HG03064 (cell line): ENCODE data around the gene ZBTB46.

Experiments
- ATAC-seq: cut with Tn5 transposase; IDR thresholded peaks from one replicate; pipeline ENCODE4 v1.9.1; 2021; ENCODE audit warnings: low read depth; ENCODE audit not compliant: unreplicated experiment

Gene ZBTB46

GRCh38 chr20:63709149-63709527 lies 121.9 kb downstream of the ZBTB46 start:
- ATAC-seq: no peak

DNA sequence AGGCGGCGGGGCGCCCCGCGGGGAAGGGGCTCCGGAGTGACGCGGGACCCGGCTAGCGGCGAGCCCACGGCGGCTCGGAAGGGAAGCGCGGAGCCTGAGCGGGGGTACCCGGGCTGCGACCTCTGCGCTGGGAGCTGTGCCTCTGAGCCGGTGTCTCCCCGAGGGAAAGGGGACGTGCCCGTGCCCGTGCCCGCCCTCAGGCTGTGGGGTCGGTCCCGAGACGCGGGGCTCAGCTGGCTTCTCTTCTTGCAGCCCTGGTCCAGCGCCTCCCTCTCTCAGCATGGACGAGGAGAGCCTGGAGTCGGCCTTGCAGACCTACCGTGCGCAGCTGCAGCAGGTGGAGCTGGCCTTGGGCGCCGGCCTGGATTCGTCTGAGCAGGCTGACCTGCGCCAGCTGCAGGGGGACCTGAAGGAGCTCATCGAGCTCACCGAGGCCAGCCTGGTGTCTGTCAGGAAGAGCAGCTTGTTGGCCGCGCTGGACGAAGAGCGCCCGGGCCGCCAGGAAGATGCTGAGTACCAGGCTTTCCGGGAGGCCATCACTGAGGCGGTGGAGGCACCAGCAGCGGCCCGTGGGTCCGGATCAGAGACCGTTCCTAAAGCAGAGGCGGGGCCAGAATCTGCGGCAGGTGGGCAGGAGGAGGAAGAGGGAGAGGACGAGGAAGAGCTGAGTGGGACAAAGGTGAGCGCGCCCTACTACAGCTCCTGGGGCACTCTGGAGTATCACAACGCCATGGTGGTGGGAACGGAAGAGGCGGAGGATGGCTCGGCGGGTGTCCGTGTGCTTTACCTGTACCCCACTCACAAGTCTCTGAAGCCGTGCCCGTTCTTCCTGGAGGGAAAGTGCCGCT lies 122.5 kb downstream of the ZBTB46 start:
- peak; percentile 7 for ATAC-seq

GRCh38 chr20:63707558-63708300 lies 123.3 kb downstream of the ZBTB46 start, which contains the start of the genes ARFRP1 and ZGPAT:
Gene ARFRP1 (minus strand): TSS chr20:63707976. CDS start chr20:63707091, 885 bp downstream.
Gene ZGPAT (plus strand): TSS chr20:63708039. CDS start chr20:63708581, 542 bp downstream.
- ATAC-seq: peak; percentile 62

GRCh38 chr20:63706852-63707557 lies 124.1 kb downstream of the ZBTB46 start:
- peak; percentile 12 for ATAC-seq

GRCh38 chr20:63706027-63706695 lies 124.9 kb downstream of the ZBTB46 start:
- no peak for ATAC-seq

DNA sequence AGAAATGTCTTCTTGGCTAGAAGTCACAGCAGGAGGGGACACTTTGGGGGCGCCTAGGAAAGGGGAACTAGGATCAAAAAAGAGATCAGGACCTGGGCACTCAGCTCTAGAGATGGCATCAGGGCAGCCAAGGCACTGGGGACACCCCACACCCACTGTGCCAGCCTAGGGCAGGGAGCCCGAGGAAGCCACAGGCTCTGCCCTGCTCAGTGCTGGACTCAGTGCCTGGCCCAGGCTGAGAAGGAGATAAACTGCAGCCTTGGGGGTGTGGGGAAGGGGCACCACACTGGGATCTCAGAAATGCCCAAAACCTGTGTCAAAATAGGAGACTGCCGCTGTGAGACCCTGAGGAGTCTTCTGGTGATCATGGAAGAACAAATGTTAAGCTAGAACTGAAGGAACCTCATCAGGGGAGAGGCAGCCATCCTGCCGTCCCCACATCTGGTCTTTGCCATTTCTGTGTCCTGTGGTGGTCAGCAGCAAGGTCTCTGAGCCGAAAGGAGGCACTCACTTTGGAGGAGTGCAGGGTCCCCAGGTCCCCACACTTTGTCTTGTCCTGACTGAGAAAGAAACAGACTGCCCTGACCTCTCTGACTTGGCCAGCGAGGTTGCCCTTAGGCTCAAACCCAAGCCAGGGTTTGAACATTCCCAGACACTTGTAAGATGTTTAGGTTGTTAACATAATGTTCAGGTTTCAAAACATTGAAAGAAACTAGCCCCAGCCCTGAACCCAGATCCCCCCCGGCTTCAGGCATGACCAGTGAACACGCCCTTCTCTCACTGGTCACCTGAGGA lies 125.6 kb downstream of the ZBTB46 start:
- no peak for ATAC-seq

DNA sequence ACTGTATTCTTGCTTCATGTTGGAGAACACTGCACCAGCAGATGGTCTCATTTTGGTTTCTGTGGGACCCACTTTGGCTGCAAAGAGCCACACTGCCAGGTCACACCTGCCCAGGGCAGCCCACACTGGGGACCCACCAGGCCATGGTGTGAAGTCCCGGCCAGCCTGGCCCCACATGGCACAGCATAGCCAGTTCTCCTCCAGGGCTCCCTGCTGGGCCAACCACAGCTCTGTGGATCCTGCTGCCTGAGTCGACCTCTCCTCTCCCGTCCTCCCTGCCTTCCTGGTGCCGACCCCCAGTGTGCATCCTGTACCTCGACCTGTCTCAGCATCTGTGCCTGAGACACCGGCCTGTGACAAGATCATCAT lies 126.3 kb downstream of the ZBTB46 start:
- ATAC-seq: no peak

DNA sequence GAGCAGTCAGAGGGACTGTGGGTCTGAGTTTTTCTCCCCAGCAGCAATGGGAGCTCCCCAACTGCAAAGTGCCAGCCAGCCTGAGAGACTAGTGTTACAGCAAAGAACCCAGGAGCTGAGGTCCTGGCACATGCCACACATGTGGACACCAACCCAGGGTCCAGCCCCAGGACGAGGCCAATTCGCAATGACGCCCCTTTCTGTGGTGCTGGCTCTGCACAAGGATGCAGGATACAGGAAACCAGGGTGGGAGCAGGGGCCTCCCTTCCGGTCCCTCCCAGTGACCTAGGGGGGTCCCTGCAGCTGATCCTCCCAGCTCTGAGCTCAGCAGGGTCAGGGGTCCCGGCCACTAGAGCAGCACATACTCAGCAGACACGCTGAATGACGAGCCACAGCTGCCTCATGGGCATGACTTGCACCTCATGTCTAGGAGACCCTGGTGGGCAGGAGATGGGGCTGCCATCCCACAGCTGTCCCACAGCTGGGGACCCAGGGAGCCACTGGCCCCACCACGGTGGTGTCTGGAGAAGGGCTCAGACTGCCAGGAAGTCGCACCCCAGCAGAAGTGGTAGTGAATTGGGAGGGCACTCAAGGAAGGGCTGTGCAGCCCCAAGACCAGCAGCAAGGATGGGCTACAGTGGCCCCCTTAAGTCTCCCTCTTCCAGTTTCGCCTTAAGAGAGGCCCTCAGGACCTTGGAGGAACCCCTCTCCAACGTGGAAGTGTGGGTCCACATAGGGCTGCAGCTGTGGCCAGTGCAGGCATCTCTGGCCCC lies 126.9 kb downstream of the ZBTB46 start:
- no peak for ATAC-seq

GRCh38 chr20:63703471-63703975 lies 127.5 kb downstream of the ZBTB46 start:
- ATAC-seq: no peak

DNA sequence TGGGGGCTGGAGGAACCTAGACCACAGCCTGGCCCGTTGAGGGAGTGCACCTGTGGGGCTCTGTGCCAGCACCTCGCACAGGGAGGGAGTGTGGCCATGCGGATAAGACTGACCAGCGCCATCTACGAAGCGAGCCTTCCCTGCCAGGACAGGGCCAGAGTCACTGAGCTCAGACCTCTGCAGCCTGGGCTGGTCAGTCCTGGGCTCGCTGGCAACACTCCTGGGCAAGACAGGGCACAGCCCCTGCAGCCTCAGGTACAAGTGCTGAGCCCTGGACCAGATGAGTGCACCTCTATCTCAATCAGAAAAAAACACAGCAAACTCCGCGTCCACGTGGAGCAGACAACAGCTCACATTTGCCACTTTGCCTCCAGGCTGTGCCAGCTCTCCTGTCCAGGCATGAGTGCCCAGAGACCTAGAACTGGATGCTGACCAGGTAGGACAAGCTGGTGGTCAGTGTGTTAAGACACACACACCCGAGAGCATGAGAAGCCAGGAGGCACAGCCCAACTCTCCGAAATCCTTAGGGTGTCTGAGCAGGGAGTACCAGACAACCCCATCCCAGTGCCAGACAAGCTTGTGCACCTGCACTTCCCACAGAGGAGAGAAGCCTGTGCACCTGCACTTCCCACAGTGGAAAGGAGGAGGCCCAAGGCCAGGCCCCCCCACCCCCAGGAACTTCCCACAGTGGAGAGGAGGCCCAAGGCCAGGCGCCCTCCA lies 128.2 kb downstream of the ZBTB46 start:
- no peak for ATAC-seq

- no peak for ATAC-seq
These were observed 128.9 kb downstream of the ZBTB46 start for GRCh38 chr20:63702036-63702665.

- no peak for ATAC-seq
These were observed 129.6 kb downstream of the ZBTB46 start for GRCh38 chr20:63701329-63702035.

- no peak for ATAC-seq
These were observed 130.1 kb downstream of the ZBTB46 start for GRCh38 chr20:63701051-63701328.

GRCh38 chr20:63700199-63701050 lies 130.6 kb downstream of the ZBTB46 start:
- ATAC-seq: no peak

GRCh38 chr20:63699466-63700198 lies 131.4 kb downstream of the ZBTB46 start:
- no peak for ATAC-seq
